ENCODE results near the gene TRIM74. TPM values are rescaled to one million over a fixed set of nuclear protein-coding genes. Genes with fewer than 3 reads are reported as not detected.
"Not testable (repeated sequence)": the region's sequence is repeated elsewhere in the genome, so short reads cannot be mapped to it uniquely, and the experiment has no call there.

TRIM74 gene
- total RNA-seq, 2 experiments from 2014 or later: 4.1 to 4.4 TPM

DNA sequence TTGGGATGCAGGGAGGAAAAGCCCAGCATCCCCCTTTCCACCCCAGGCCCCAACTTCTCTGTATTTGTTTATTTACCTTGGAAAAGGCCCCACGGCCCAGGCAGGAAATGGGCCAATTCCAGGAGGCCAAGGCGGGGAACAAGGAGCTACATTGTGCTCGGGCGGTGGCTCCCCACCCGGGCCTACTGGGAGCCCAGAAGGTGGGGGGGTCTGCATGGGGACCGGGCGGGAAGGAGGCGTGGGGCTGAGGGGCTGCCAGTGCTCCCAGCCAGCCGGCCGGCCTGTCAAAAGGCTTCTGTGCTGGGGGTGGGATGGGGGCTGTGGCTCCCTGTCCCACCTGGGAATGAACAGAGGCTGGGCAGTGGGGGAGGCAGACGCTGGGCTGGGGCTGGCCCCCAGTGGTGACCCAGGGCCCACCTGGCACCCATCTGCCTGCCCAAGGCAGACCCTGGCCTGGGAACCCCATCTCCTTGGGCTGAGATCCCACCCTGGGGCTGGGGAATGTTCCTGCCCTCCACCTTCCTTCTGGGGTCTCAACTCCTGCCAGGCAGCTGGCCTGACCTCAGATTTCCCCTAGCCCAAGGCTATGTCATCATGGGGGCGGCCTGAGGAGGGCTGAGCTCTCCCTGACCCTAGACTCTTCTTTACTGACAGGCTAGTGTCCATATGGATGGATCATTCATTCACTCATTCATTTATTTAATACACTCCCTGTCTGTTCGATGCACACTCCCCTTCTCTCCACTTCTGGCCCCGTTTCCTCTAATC lies 21.1 kb upstream of the TRIM74 start:
- H3K27me3 ChIP-seq (ENCODE audit: control insufficient read depth in 1 of 2, insufficient read depth in 2 of 2, low read length in 2 of 2); DNase-seq; H3K36me3 Mint-ChIP-seq (ENCODE audit: low read depth); intact Hi-C loops (cut with DNase I, micrococcal nuclease); H3K4me3 ChIP-seq (ENCODE audit: low read length); H3K4me3 Mint-ChIP-seq; H3K27me3 Mint-ChIP-seq; POLR2A ChIA-PET; ATAC-seq (ENCODE audit: poor library complexity); H3K27ac Mint-ChIP-seq; H3K27ac ChIP-seq (ENCODE audit: low read depth in 1 of 2, low read length in 2 of 2); H3K4me1 Mint-ChIP-seq (ENCODE audit: low read depth); H3K4me1 ChIP-seq (ENCODE audit: insufficient read depth, low read length); H3K9me3 ChIP-seq (ENCODE audit: control insufficient read depth in 1 of 2, insufficient read depth in 1 of 2, low read length in 2 of 2); H3K9me3 Mint-ChIP-seq; CTCF ChIA-PET; H3K36me3 ChIP-seq (ENCODE audit: insufficient read depth, low read length): not testable (repeated sequence)

DNA sequence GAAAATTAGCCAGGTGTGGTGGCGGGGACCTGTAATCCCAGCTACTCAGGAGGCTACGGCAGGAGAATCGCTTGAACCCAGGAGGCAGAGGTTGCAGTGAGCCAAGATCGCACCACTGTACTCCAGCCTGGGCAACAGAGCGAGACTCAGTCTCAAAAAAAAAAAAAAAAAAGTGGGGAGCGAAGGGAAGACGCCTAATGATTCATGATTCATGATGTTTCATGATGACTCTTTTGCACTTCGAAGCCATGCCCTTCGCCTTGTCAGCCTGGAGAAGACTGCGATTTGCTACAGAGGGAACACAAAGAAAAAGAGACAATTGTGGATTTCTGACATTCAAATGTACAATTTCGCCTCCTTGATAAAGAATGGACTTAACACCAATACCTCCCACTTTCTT lies 12.8 kb upstream of the TRIM74 start:
- CTCF ChIA-PET; H3K9me3 Mint-ChIP-seq; H3K27me3 ChIP-seq (ENCODE audit: control insufficient read depth in 1 of 2, insufficient read depth in 2 of 2, low read length in 2 of 2); ATAC-seq (ENCODE audit: poor library complexity); DNase-seq; intact Hi-C loops (cut with DNase I, micrococcal nuclease); H3K27ac Mint-ChIP-seq; H3K27me3 Mint-ChIP-seq; H3K4me3 ChIP-seq (ENCODE audit: low read length); H3K36me3 Mint-ChIP-seq (ENCODE audit: low read depth); H3K9me3 ChIP-seq (ENCODE audit: control insufficient read depth in 1 of 2, insufficient read depth in 1 of 2, low read length in 2 of 2); POLR2A ChIA-PET; H3K4me1 ChIP-seq (ENCODE audit: insufficient read depth, low read length); H3K27ac ChIP-seq (ENCODE audit: low read depth in 1 of 2, low read length in 2 of 2); H3K4me3 Mint-ChIP-seq; H3K36me3 ChIP-seq (ENCODE audit: insufficient read depth, low read length); H3K4me1 Mint-ChIP-seq (ENCODE audit: low read depth): not testable (repeated sequence)

DNA sequence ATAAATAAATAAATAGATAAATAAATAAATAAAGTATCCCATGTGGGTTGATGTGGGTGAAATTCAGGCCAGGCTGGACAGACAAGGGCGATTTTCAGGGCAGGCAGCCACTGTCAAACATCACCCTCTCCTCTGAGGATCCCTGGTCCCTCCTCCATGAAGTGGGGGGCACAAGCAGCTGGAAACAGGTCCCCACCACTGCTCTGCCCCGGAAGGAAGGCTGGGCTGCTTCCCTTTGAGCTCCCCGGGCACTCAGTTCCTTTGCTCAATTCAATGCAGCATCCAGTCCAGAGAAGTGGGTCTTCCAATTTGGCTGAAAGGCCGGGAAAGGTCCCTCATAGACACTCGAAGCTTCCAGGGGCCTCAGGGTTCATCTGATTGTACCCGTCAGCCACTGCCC lies 11.1 kb upstream of the TRIM74 start:
- H3K27me3 Mint-ChIP-seq; H3K27ac Mint-ChIP-seq; intact Hi-C loops (cut with DNase I, micrococcal nuclease); H3K4me1 Mint-ChIP-seq (ENCODE audit: low read depth); H3K36me3 Mint-ChIP-seq (ENCODE audit: low read depth); H3K4me3 Mint-ChIP-seq; H3K4me3 ChIP-seq (ENCODE audit: low read length); DNase-seq; H3K27me3 ChIP-seq (ENCODE audit: control insufficient read depth in 1 of 2, insufficient read depth in 2 of 2, low read length in 2 of 2); POLR2A ChIA-PET; ATAC-seq (ENCODE audit: poor library complexity); H3K36me3 ChIP-seq (ENCODE audit: insufficient read depth, low read length); H3K4me1 ChIP-seq (ENCODE audit: insufficient read depth, low read length); H3K9me3 Mint-ChIP-seq; CTCF ChIA-PET; H3K9me3 ChIP-seq (ENCODE audit: control insufficient read depth in 1 of 2, insufficient read depth in 1 of 2, low read length in 2 of 2); H3K27ac ChIP-seq (ENCODE audit: low read depth in 1 of 2, low read length in 2 of 2): not testable (repeated sequence)

DNA sequence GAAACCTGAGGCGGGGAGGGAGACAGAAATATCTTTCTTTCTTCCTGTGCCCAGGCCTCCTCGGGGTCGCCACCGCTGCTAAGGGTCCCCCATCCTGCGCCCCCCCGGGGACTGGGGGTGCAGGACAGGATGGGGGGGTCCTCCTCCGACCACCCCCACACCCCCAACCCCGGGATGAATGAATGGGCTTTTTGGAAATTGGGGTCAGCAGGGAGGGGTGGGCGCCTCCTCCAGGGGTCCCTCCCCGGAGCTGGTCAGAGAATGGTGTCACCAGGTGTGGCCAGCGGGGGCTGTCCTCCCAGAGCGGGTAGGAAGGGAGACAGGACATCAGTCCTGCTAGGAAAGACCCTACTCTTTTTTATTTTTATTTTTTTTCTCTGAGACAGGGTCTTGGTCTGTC lies 7.2 kb upstream of the TRIM74 start:
- not testable (repeated sequence) for H3K27ac Mint-ChIP-seq

DNA sequence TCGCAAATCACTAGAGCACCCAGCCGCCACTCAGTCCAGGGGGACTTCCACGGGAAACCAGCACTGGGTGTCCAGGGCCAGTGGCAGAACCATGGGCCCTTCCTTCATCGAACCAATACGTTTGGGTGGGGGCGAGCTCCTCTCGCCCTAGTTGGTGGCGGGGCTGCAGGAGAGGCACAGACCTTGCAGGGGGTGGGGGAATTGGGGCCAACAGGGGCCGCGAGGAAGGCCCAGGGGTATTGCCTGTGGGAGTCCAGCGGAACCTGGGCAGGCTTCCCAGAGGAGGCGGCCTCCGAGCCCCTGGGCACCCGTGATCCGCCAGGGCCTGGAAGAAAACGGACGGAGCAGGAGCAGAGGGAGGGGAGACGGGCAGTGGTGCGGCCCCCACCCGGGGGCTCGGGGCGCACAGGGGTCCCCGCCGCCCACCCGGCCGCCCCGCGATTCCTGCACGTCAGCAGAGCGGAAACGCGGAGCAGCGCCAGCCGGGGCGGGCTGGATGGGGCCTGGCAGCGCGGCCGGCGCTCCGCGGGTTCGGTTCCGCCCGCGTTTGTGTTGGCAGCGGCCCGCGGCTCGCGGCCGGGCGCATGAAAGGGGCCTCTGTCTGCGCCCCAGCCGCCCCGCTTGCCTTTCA lies 6.5 kb upstream of the TRIM74 start:
- ATAC-seq (ENCODE audit: poor library complexity); H3K27me3 Mint-ChIP-seq; CTCF ChIA-PET; H3K9me3 ChIP-seq (ENCODE audit: control insufficient read depth in 1 of 2, insufficient read depth in 1 of 2, low read length in 2 of 2); DNase-seq; H3K27ac Mint-ChIP-seq; POLR2A ChIA-PET; H3K9me3 Mint-ChIP-seq; intact Hi-C loops (cut with DNase I, micrococcal nuclease); H3K36me3 ChIP-seq (ENCODE audit: insufficient read depth, low read length); H3K4me3 Mint-ChIP-seq; H3K27ac ChIP-seq (ENCODE audit: low read depth in 1 of 2, low read length in 2 of 2); H3K27me3 ChIP-seq (ENCODE audit: control insufficient read depth in 1 of 2, insufficient read depth in 2 of 2, low read length in 2 of 2); H3K4me3 ChIP-seq (ENCODE audit: low read length); H3K4me1 ChIP-seq (ENCODE audit: insufficient read depth, low read length); H3K36me3 Mint-ChIP-seq (ENCODE audit: low read depth); H3K4me1 Mint-ChIP-seq (ENCODE audit: low read depth): not testable (repeated sequence)

More for the DNA sequence above, 7.2 kb upstream of the TRIM74 start:
- H3K36me3 Mint-ChIP-seq (ENCODE audit: low read depth); CTCF ChIA-PET; DNase-seq; POLR2A ChIA-PET; H3K27ac ChIP-seq (ENCODE audit: low read depth in 1 of 2, low read length in 2 of 2); ATAC-seq (ENCODE audit: poor library complexity); H3K4me3 ChIP-seq (ENCODE audit: low read length); H3K9me3 ChIP-seq (ENCODE audit: control insufficient read depth in 1 of 2, insufficient read depth in 1 of 2, low read length in 2 of 2); intact Hi-C loops (cut with DNase I, micrococcal nuclease); H3K27me3 Mint-ChIP-seq; H3K9me3 Mint-ChIP-seq; H3K36me3 ChIP-seq (ENCODE audit: insufficient read depth, low read length); H3K4me3 Mint-ChIP-seq; H3K27me3 ChIP-seq (ENCODE audit: control insufficient read depth in 1 of 2, insufficient read depth in 2 of 2, low read length in 2 of 2); H3K4me1 ChIP-seq (ENCODE audit: insufficient read depth, low read length); H3K4me1 Mint-ChIP-seq (ENCODE audit: low read depth): not testable (repeated sequence)

DNA sequence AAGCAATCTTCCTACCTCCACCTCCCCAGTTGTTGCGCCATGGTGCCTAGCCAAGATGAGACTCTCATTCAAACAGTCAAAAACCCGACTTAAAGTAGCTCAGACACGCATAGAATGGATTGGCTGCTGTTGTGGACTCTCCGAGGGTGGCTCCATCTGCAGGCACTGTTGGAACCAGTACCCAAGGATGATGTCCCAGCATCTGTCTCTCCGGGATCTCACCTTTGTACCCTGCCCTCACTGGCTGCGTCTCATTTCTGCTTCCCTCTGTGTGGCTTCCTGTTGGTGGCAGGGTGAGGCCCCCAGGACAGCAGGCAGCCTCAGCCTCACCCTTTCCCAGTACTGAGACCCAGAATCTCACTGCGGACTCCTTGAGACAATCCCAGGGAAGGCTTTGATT lies 5.5 kb upstream of the TRIM74 start:
- H3K4me3 ChIP-seq (ENCODE audit: low read length); H3K27ac Mint-ChIP-seq; H3K27me3 Mint-ChIP-seq; H3K36me3 Mint-ChIP-seq (ENCODE audit: low read depth); DNase-seq; H3K9me3 Mint-ChIP-seq; POLR2A ChIA-PET; H3K4me1 ChIP-seq (ENCODE audit: insufficient read depth, low read length); H3K27ac ChIP-seq (ENCODE audit: low read depth in 1 of 2, low read length in 2 of 2); H3K27me3 ChIP-seq (ENCODE audit: control insufficient read depth in 1 of 2, insufficient read depth in 2 of 2, low read length in 2 of 2); CTCF ChIA-PET; intact Hi-C loops (cut with DNase I, micrococcal nuclease); H3K9me3 ChIP-seq (ENCODE audit: control insufficient read depth in 1 of 2, insufficient read depth in 1 of 2, low read length in 2 of 2); H3K4me3 Mint-ChIP-seq; H3K36me3 ChIP-seq (ENCODE audit: insufficient read depth, low read length); ATAC-seq (ENCODE audit: poor library complexity); H3K4me1 Mint-ChIP-seq (ENCODE audit: low read depth): not testable (repeated sequence)

DNA sequence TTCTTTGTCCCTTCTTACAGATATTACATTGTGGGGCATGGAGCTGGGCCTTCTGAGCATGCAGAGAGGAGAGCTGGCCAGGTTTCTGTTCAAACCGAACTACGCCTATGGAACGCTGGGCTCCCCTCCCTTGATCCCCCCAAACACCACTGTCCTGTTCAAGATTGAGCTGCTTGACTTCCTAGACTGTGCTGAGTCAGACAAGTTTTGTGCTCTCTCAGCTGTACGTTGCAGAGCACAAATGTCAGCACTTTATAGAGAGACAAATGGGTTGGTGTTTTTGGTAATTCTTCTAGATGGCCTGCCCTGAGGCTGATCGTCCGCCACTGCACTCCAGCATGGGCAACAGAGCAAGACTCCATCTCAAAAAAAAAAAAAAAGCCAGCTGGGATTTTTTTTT lies 2.2 kb upstream of the TRIM74 start:
- H3K4me3 ChIP-seq (ENCODE audit: low read length); H3K36me3 ChIP-seq (ENCODE audit: insufficient read depth, low read length); H3K27ac ChIP-seq (ENCODE audit: low read depth in 1 of 2, low read length in 2 of 2); intact Hi-C loops (cut with DNase I, micrococcal nuclease); H3K27me3 Mint-ChIP-seq; POLR2A ChIA-PET; H3K27me3 ChIP-seq (ENCODE audit: control insufficient read depth in 1 of 2, insufficient read depth in 2 of 2, low read length in 2 of 2); H3K4me1 ChIP-seq (ENCODE audit: insufficient read depth, low read length); ATAC-seq (ENCODE audit: poor library complexity); H3K27ac Mint-ChIP-seq; H3K36me3 Mint-ChIP-seq (ENCODE audit: low read depth); DNase-seq; H3K9me3 Mint-ChIP-seq; H3K4me1 Mint-ChIP-seq (ENCODE audit: low read depth); H3K9me3 ChIP-seq (ENCODE audit: control insufficient read depth in 1 of 2, insufficient read depth in 1 of 2, low read length in 2 of 2); CTCF ChIA-PET; H3K4me3 Mint-ChIP-seq: not testable (repeated sequence)
